IMR-90 (cell line): ENCODE data around the gene CCDC120. TPM values are rescaled to one million over a fixed set of nuclear protein-coding genes. Genes with fewer than 3 reads are reported as not detected.

ENCODE experiments used
- ATAC-seq: fragments of 200-7000 bp; cut with Tn5 transposase; 2 replicates; pipeline ENCODE4 v1.9.1; 2020; ENCODE audit warnings: low read depth, mild to moderate bottlenecking, moderate library complexity
- BruUV-seq: library from RNA; stranded (reverse); fragments of 400-500 nt; replicated peaks from 2 replicates; lab custom pipeline; 2021; lab: Mats Ljungman, UMichigan
- CTCF ChIA-PET: fragments of 300-600 bp; formaldehyde crosslinking; extraction: SDS; loops from one replicate; lab custom pipeline; 2021; ENCODE audit warnings: antibody characterized with exemption; lab: Yijun Ruan, JAX
- POLR2A ChIA-PET: fragments of 300-600 bp; sonication (Branson Sonifier 250); formaldehyde crosslinking; loops from one replicate; lab custom pipeline; 2022; ENCODE audit warnings: antibody characterized with exemption; ENCODE audit not compliant: unreplicated experiment; lab: Charles Lee
- DNase-seq: peaks from one replicate; pipeline ENCODE4 v3.0.0; 2013
- H2AFZ ChIP-seq: replicated peaks from 2 replicates; pipeline ENCODE3; 2013; ENCODE audit warnings: low read length, mild to moderate bottlenecking; ENCODE audit not compliant: poor library complexity
- H2AK5ac ChIP-seq: 2 replicates; pipeline ENCODE4 v1.6.1; 2013; ENCODE audit warnings: low read depth, low read length, inconsistent platforms
- H2AK9ac ChIP-seq: replicated peaks from 2 replicates; pipeline ENCODE3; 2013; ENCODE audit warnings: mild to moderate bottlenecking, low read depth, low read length, moderate library complexity; ENCODE audit not compliant: poor library complexity
- H2BK120ac ChIP-seq: 2 replicates; pipeline ENCODE4 v1.6.1; 2013; ENCODE audit warnings: low read depth, low read length, inconsistent platforms
- H2BK15ac ChIP-seq: 3 replicates; pipeline ENCODE4 v1.6.1; 2013; ENCODE audit warnings: low read depth, low read length, inconsistent platforms
- H2BK20ac ChIP-seq: 2 replicates; pipeline ENCODE4 v1.6.1; 2013; ENCODE audit warnings: low read depth, mild to moderate bottlenecking, inconsistent platforms, low read length, moderate library complexity
- H2BK5ac ChIP-seq: 2 replicates; pipeline ENCODE4 v1.6.1; 2013; ENCODE audit warnings: mild to moderate bottlenecking, low read depth, low read length, inconsistent platforms; ENCODE audit not compliant: poor library complexity, severe bottlenecking
- H3K14ac ChIP-seq: replicated peaks from 2 replicates; pipeline ENCODE4 v1.6.1; 2013; ENCODE audit warnings: low read depth, low read length, inconsistent platforms
- H3K18ac ChIP-seq: 2 replicates; pipeline ENCODE4 v1.6.1; 2013; ENCODE audit warnings: low read depth, low read length, control low read depth
- H3K23ac ChIP-seq: 2 replicates; pipeline ENCODE4 v1.6.1; 2013; ENCODE audit warnings: low read depth, low read length, inconsistent platforms
- H3K27ac ChIP-seq: 2 replicates; pipeline ENCODE4 v1.5.1; 2013; ENCODE audit warnings: mild to moderate bottlenecking, control low read depth, low read length; ENCODE audit not compliant: insufficient read depth
- H3K27me3 ChIP-seq: 2 replicates; pipeline ENCODE4 v1.6.1; 2013; ENCODE audit warnings: low read length; ENCODE audit not compliant: control insufficient read depth, insufficient read depth
- H3K36me3 ChIP-seq: 2 replicates; pipeline ENCODE4 v1.6.1; 2013; ENCODE audit warnings: low read length, mixed read lengths; ENCODE audit not compliant: control insufficient read depth, insufficient read depth
- H3K4ac ChIP-seq: 2 replicates; pipeline ENCODE4 v1.6.1; 2013; ENCODE audit warnings: low read depth, low read length, inconsistent platforms
- H3K4me1 ChIP-seq: 2 replicates; pipeline ENCODE4 v1.6.1; 2013; ENCODE audit warnings: low read length, mixed read lengths; ENCODE audit not compliant: control insufficient read depth, insufficient read depth
- H3K4me2 ChIP-seq: 2 replicates; pipeline ENCODE4 v1.6.1; 2013; ENCODE audit warnings: low read depth, mild to moderate bottlenecking, control low read depth, low read length, moderate library complexity
- H3K4me3 ChIP-seq: 2 replicates; pipeline ENCODE4 v1.5.1; 2013; ENCODE audit warnings: low read depth, mild to moderate bottlenecking, control low read depth, low read length, moderate library complexity; ENCODE audit not compliant: insufficient read depth
- H3K56ac ChIP-seq: 2 replicates; pipeline ENCODE4 v1.6.1; 2013; ENCODE audit warnings: low read length, inconsistent platforms; ENCODE audit not compliant: insufficient read depth; ENCODE audit errors: extremely low read depth
- H3K79me1 ChIP-seq, 2 experiments: 2 replicates each; pipeline ENCODE4 v1.6.1; 2013; ENCODE audit warnings: low read length in 2 of 2, inconsistent platforms in 1 of 2, low read depth in 1 of 2
- H3K9ac ChIP-seq: 2 replicates; pipeline ENCODE4 v1.6.1; 2013; ENCODE audit warnings: low read depth, low read length, control low read depth
- H3K9me1 ChIP-seq: 2 replicates; pipeline ENCODE4 v1.6.1; 2013; ENCODE audit warnings: low read length, inconsistent platforms; ENCODE audit not compliant: insufficient read depth
- H3K9me3 ChIP-seq: 2 replicates; pipeline ENCODE4 v1.6.1; 2013; ENCODE audit warnings: low read length; ENCODE audit not compliant: control insufficient read depth, insufficient read depth
- H4K20me1 ChIP-seq: 2 replicates; pipeline ENCODE4 v1.6.1; 2013; ENCODE audit warnings: low read length, inconsistent platforms; ENCODE audit not compliant: insufficient read depth
- H4K5ac ChIP-seq: 2 replicates; pipeline ENCODE4 v1.6.1; 2013; ENCODE audit warnings: mild to moderate bottlenecking, low read depth, low read length, control low read depth
- H4K8ac ChIP-seq, 2 experiments: 2 replicates each; pipeline ENCODE4 v1.6.1; 2013; ENCODE audit warnings: low read depth in 2 of 2, low read length in 2 of 2, control low read depth in 1 of 2, inconsistent platforms in 1 of 2
- H4K91ac ChIP-seq: 2 replicates; pipeline ENCODE4 v1.6.1; 2013; ENCODE audit warnings: low read depth, low read length, inconsistent platforms; ENCODE audit not compliant: insufficient read depth
- BHLHE40 ChIP-seq: fragments of 150-350 bp; IDR thresholded peaks from 2 replicates; pipeline ENCODE4 v1.6.1; 2016; ENCODE audit warnings: mild to moderate bottlenecking, low read depth, low read length
- CHD1 ChIP-seq: IDR thresholded peaks from 2 replicates; pipeline ENCODE4 v1.6.1; 2012; ENCODE audit warnings: low read depth, low read length, improper control_type of control experiment
- MAFK ChIP-seq: IDR thresholded peaks from 2 replicates; pipeline ENCODE4 v1.6.1; 2012; ENCODE audit warnings: low read depth, low read length, improper control_type of control experiment
- NFE2L2 ChIP-seq: fragments of 150-350 bp; IDR thresholded peaks from 2 replicates; pipeline ENCODE4 v1.6.1; 2016; ENCODE audit warnings: low read depth, mild to moderate bottlenecking, low read length
- POLR2A ChIP-seq: IDR thresholded peaks from 2 replicates; pipeline ENCODE4 v1.6.1; 2012; ENCODE audit warnings: mild to moderate bottlenecking, low read depth, low read length
- RCOR1 ChIP-seq: IDR thresholded peaks from 2 replicates; pipeline ENCODE4 v1.6.1; 2012; ENCODE audit warnings: mild to moderate bottlenecking, low read length, improper control_type of control experiment; ENCODE audit not compliant: insufficient replicate concordance
- SMC3 ChIP-seq: fragments of 150-350 bp; IDR thresholded peaks from 2 replicates; pipeline ENCODE4 v1.6.1; 2016; ENCODE audit warnings: low read depth, mild to moderate bottlenecking, antibody characterized with exemption, low read length, moderate library complexity
- WGBS, 2 experiments: methylation state at CpG; one replicate each; pipeline versions ENCODE4 v1.1.5 to v1.1.7; 2013; ENCODE audit warnings: missing lambda C conversion rate in 2 of 2; ENCODE audit not compliant: insufficient read length in 1 of 2; ENCODE audit errors: extremely low coverage in 2 of 2; 5-methylcytosine and 5-hydroxymethylcytosine counted together
- dilution Hi-C: fragments of 300-500 bp; cut with HindIII; formaldehyde crosslinking; loops from one replicate; pipeline ENCODE4 v1.14.3; 2018; ENCODE audit warnings: low sequenced_read_pairs; ENCODE audit not compliant: unreplicated experiment
- in situ Hi-C: fragments of 300-500 bp; cut with MboI; formaldehyde crosslinking; loops from 3 replicates; pipeline ENCODE4 v1.14.3; 2019; ENCODE audit warnings: low sequenced_read_pairs, inconsistent platforms, mixed read lengths
- intact Hi-C: fragments of 100-400 bp; cut with micrococcal nuclease; formaldehyde crosslinking; loops from 2 replicates; pipeline ENCODE4 v1.10.0; 2022
- polyA plus RNA-seq, 3 experiments: library from polyadenylated mRNA; depleted of rRNA; stranded (reverse); fragments of >200 nt; gene quantifications; 2 replicates each; pipeline ENCODE4 v1.2.3, GENCODE V29; 2012; ENCODE audit warnings: low replicate concordance in 1 of 3
- total RNA-seq: library from RNA; depleted of rRNA; stranded (reverse); fragments of >200 nt; gene quantifications from 2 replicates; pipeline ENCODE4 v1.2.3, GENCODE V29; 2012
- TF ChIP-seq, protein P1 (sequence below): fragments of 150-350 bp; IDR thresholded peaks from 2 replicates; pipeline ENCODE4 v1.6.1; 2016; ENCODE audit warnings: low read depth, mild to moderate bottlenecking, low read length, moderate library complexity, borderline replicate concordance
- TF ChIP-seq, protein P2 (sequence below): fragments of 150-350 bp; IDR thresholded peaks from 2 replicates; pipeline ENCODE4 v1.6.1; 2017; ENCODE audit warnings: mild to moderate bottlenecking, antibody characterized with exemption, low read length, low read depth
- TF ChIP-seq, protein P3 (sequence below): conservative IDR thresholded peaks from 2 replicates; pipeline ENCODE4 v1.5.1; 2012; ENCODE audit warnings: mild to moderate bottlenecking, low read depth, low read length, improper control_type of control experiment

The CCDC120 gene
- total and polyA plus RNA-seq, 2 of the 4 experiments (the other 2 are of a cell fraction), result 0.18 to 2.0 TPM

DNA sequence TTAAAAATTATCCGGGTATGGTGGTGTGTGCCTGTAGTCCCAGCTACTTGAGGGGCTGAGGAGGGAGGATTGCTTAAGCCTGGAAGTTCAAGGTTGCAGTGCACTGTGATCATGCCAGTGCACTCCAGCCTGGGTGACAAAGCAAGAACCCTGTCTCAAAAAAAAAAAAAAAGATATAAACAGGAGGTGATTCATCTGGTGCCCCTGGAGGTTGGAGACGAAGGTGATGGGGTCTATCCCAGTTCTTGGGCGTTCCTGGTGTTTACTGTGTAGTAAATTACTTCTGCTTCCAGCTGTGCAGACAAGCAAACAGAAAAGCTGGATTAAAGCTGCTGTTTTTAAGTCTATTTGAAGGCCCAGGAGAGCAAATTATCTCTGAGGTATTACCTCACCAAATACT, 44.8 kb downstream of the CCDC120 start:
- H3K56ac ChIP-seq, result no peak overlapping the region
- intact Hi-C loops, result no loop called here
- H2AFZ ChIP-seq, result no peak overlapping the region
- no peaks in the 10 kb centered on the region for H3K36me3 ChIP-seq
- H3K23ac ChIP-seq, result no peak overlapping the region
- H3K9me3 ChIP-seq, result no peaks in the 10 kb centered on the region
- H3K9me1 ChIP-seq, result no peaks in the 10 kb centered on the region
- ChIA-PET CTCF (interaction anchor here (0.6 kb wide), 1 partner anchor 60 kb away, joined by 5 read pairs; no protein-coding TSS in a partner anchor), POLR2A (interaction anchor here (0.7 kb wide), 1 partner anchor 54 kb away, joined by 12 read pairs; no protein-coding TSS in a partner anchor)
- no peak overlapping the region for H3K4me3 ChIP-seq
- ATAC-seq (no peak), DNase-seq (no peak)
- no peak overlapping the region for H3K27ac ChIP-seq
- H3K9ac ChIP-seq, result no peak overlapping the region
- H2BK120ac ChIP-seq, result no peak overlapping the region
- H2AK9ac ChIP-seq, result no peak overlapping the region
- no peak overlapping the region for H2BK20ac ChIP-seq
- in situ Hi-C loops, result no loop called here
- no peaks in the 10 kb centered on the region for H3K27me3 ChIP-seq
- H3K14ac ChIP-seq, result no peak overlapping the region
- no peak overlapping the region for H3K4ac ChIP-seq
- H2BK5ac ChIP-seq, result no peak overlapping the region
- H4K91ac ChIP-seq, result no peak overlapping the region
- no peak overlapping the region for H4K8ac ChIP-seq
- TF ChIP-seq NFE2L2 (no peak), SMC3 (no peak), POLR2A (no peak), CHD1 (no peak), RCOR1 (no peak), BHLHE40 (no peak), MAFK (no peak)
- TF ChIP-seq, protein P1, sequence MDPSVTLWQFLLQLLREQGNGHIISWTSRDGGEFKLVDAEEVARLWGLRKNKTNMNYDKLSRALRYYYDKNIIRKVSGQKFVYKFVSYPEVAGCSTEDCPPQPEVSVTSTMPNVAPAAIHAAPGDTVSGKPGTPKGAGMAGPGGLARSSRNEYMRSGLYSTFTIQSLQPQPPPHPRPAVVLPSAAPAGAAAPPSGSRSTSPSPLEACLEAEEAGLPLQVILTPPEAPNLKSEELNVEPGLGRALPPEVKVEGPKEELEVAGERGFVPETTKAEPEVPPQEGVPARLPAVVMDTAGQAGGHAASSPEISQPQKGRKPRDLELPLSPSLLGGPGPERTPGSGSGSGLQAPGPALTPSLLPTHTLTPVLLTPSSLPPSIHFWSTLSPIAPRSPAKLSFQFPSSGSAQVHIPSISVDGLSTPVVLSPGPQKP, result no peak
- TF ChIP-seq, protein P2, sequence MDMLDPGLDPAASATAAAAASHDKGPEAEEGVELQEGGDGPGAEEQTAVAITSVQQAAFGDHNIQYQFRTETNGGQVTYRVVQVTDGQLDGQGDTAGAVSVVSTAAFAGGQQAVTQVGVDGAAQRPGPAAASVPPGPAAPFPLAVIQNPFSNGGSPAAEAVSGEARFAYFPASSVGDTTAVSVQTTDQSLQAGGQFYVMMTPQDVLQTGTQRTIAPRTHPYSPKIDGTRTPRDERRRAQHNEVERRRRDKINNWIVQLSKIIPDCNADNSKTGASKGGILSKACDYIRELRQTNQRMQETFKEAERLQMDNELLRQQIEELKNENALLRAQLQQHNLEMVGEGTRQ, result no peak
- TF ChIP-seq, protein P3, sequence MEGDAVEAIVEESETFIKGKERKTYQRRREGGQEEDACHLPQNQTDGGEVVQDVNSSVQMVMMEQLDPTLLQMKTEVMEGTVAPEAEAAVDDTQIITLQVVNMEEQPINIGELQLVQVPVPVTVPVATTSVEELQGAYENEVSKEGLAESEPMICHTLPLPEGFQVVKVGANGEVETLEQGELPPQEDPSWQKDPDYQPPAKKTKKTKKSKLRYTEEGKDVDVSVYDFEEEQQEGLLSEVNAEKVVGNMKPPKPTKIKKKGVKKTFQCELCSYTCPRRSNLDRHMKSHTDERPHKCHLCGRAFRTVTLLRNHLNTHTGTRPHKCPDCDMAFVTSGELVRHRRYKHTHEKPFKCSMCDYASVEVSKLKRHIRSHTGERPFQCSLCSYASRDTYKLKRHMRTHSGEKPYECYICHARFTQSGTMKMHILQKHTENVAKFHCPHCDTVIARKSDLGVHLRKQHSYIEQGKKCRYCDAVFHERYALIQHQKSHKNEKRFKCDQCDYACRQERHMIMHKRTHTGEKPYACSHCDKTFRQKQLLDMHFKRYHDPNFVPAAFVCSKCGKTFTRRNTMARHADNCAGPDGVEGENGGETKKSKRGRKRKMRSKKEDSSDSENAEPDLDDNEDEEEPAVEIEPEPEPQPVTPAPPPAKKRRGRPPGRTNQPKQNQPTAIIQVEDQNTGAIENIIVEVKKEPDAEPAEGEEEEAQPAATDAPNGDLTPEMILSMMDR, result no peak
- H3K79me1 ChIP-seq, result no peaks in the 10 kb centered on the region
- no peaks in the 10 kb centered on the region for H3K4me1 ChIP-seq
- no peaks in the 10 kb centered on the region for H4K20me1 ChIP-seq
- H2BK15ac ChIP-seq, result no peak overlapping the region
- dilution Hi-C loops, result no loop called here
- no peak overlapping the region for H3K18ac ChIP-seq
- WGBS, 2 experiments, result 57% methylated on average over 1 of the region's 3 CpGs; no CpG with 5 or more reads in 1 of the 2 experiments
- no peak overlapping the region for H3K4me2 ChIP-seq
- H4K5ac ChIP-seq, result no peak overlapping the region
- no TSS peak for BruUV-seq
- no peak overlapping the region for H2AK5ac ChIP-seq
